Keratinocyte (primary cell): ENCODE measurements around the gene VSNL1.

Experiments used
- CTCF ChIP-seq, 3 experiments: IDR thresholded peaks in 1 of 3; conservative IDR thresholded peaks in 1 of 3; optimal IDR thresholded peaks in 1 of 3; 2 replicates in 2 of 3; 3 replicates in 1 of 3; pipeline versions ENCODE3 to v1.5.1; 2011; ENCODE audit warnings: low read length in 3 of 3, mild to moderate bottlenecking in 3 of 3, moderate library complexity in 2 of 3, control low read depth in 1 of 3, inconsistent platforms in 1 of 3; ENCODE audit not compliant: insufficient read depth in 2 of 3; ENCODE audit errors: extremely low read depth in 1 of 3
- EZH2 ChIP-seq: IDR thresholded peaks from one replicate; pipeline ENCODE4 v1.6.1; 2012; ENCODE audit warnings: inconsistent platforms, mild to moderate bottlenecking, low read length, moderate library complexity

GRCh38 chr2:17636257-17636656 lies 95.8 kb downstream of the VSNL1 start:
- TF ChIP-seq CTCF (optimal IDR thresholded peaks at IDR 0.05 in 1 of 3, IDR thresholded peaks at IDR 0.05 in 1 of 3, conservative IDR thresholded peaks at IDR 0.05 in 1 of 3; ENCODE audit: extremely low read depth in 1 of 3, insufficient read depth in 2 of 3, low read length in 3 of 3) (no peak), EZH2 (no peak)
